ENCODE measurements around the gene MGAT4C. TPM values are rescaled to one million over a fixed set of nuclear protein-coding genes. Genes with fewer than 3 reads are reported as not detected.

The MGAT4C gene
- total and polyA plus RNA-seq, 2 experiments from 2014 or later, result 4.5 to 4.7 TPM

DNA sequence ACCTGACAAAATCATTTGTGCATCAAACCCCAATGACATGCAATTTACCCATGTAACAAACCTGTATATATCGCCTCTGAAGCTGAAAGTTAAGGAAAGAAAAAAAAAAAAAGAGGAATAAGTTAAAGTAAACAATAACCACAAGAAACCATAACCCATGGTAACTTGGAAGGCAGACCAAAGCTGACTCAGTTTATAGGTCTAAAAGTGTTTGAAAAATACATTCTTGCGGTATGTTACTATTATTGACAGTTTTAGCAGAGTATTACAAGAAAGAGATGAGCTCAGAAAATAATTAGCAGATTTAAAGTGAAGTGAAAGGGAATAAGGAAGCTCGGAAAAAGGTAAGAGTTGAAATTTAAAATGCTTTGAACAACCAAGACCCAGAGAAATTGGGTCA, 34.4 kb upstream of the MGAT4C start:
- H2AFZ ChIP-seq, result no peak overlapping the region
- H3F3A ChIP-seq (replicated peaks; ENCODE audit: low read depth), result no peaks in the 10 kb centered on the region
- Mint-ChIP-seq H3K4me3 (no peak overlapping the region), H3K36me3 (ENCODE audit: low read depth) (peaks cover 19% of the 10 kb centered on the region), H3K9me3 (peaks cover 14% of the 10 kb centered on the region; the same call in 2 of the 3 replicates), H3K27me3 (ENCODE audit: insufficient read depth, low read depth, poor library complexity) (no peaks in the 10 kb centered on the region), H3K27ac (no peak overlapping the region), H3K4me1 (no peaks in the 10 kb centered on the region; the same call in 2 of the 3 replicates)
- H3K9me2 ChIP-seq (ENCODE audit: insufficient read depth), result no peaks in the 10 kb centered on the region
- H3K79me2 ChIP-seq (replicated peaks; ENCODE audit: insufficient read depth), result no peaks in the 10 kb centered on the region
- no peak for ATAC-seq
- H3K4me2 ChIP-seq, result no peak overlapping the region
- no peaks in the 10 kb centered on the region for H3K4me1 ChIP-seq (ENCODE audit: insufficient read depth)
- H3K4me3 ChIP-seq, result no peak overlapping the region
- TF ChIP-seq ZNF462 (CRISPR knock-in tag; IDR thresholded peaks at IDR 0.05), result no peak
- TF ChIP-seq, protein P1, sequence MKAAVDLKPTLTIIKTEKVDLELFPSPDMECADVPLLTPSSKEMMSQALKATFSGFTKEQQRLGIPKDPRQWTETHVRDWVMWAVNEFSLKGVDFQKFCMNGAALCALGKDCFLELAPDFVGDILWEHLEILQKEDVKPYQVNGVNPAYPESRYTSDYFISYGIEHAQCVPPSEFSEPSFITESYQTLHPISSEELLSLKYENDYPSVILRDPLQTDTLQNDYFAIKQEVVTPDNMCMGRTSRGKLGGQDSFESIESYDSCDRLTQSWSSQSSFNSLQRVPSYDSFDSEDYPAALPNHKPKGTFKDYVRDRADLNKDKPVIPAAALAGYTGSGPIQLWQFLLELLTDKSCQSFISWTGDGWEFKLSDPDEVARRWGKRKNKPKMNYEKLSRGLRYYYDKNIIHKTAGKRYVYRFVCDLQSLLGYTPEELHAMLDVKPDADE (IDR thresholded peaks at IDR 0.05), result no peak
- TF ChIP-seq, protein P2, sequence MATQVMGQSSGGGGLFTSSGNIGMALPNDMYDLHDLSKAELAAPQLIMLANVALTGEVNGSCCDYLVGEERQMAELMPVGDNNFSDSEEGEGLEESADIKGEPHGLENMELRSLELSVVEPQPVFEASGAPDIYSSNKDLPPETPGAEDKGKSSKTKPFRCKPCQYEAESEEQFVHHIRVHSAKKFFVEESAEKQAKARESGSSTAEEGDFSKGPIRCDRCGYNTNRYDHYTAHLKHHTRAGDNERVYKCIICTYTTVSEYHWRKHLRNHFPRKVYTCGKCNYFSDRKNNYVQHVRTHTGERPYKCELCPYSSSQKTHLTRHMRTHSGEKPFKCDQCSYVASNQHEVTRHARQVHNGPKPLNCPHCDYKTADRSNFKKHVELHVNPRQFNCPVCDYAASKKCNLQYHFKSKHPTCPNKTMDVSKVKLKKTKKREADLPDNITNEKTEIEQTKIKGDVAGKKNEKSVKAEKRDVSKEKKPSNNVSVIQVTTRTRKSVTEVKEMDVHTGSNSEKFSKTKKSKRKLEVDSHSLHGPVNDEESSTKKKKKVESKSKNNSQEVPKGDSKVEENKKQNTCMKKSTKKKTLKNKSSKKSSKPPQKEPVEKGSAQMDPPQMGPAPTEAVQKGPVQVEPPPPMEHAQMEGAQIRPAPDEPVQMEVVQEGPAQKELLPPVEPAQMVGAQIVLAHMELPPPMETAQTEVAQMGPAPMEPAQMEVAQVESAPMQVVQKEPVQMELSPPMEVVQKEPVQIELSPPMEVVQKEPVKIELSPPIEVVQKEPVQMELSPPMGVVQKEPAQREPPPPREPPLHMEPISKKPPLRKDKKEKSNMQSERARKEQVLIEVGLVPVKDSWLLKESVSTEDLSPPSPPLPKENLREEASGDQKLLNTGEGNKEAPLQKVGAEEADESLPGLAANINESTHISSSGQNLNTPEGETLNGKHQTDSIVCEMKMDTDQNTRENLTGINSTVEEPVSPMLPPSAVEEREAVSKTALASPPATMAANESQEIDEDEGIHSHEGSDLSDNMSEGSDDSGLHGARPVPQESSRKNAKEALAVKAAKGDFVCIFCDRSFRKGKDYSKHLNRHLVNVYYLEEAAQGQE (IDR thresholded peaks at IDR 0.05; ENCODE audit: unreplicated experiment), result no peak
- no peak for TF ChIP-seq CREB1 (CRISPR knock-in tag; IDR thresholded peaks at IDR 0.05; ENCODE audit: low read depth)
- H4K20me1 ChIP-seq (replicated peaks; ENCODE audit: insufficient read depth), result no peaks in the 10 kb centered on the region
- no peak overlapping the region for H3K27ac ChIP-seq (ENCODE audit: low read depth)
- no peaks in the 10 kb centered on the region for H3K36me3 ChIP-seq (ENCODE audit: insufficient read depth)
- DNase-seq (ENCODE audit: low spot score), result no peak
- no peaks in the 10 kb centered on the region for H3K27me3 ChIP-seq (ENCODE audit: insufficient read depth)

Measured in GM23338 (cell line).